Ecto neural progenitor cell (in vitro differentiated cells): Measurements from ENCODE around the gene CFAP61.
A peak's percentile ranks its signal among the peaks of the same experiment; 100 is the strongest.

Experiments used
- DNase-seq: peaks from one replicate; pipeline ENCODE4 v3.0.0-alpha.2; 2018; ENCODE audit warnings: low spot score

Gene CFAP61

DNA sequence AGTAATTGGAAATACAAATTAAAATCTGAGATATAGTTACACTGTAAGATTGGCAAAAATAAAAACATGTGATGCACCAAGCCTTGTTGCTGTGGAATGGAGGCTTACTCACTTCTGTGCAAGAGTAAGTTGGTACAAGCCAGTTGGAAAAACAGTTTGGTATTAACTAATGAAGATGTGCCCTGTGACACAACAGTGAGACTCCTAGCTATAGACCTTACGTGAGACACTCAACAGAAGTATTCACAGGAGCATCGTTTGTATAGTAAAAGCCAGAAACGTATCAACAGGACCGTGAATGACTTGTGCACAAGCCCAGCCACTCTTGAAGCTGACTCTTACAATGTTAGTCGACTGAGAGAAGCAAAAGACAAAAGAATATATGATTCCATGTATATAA lies 20.5 kb upstream of the CFAP61 start:
- no peak for DNase-seq

DNA sequence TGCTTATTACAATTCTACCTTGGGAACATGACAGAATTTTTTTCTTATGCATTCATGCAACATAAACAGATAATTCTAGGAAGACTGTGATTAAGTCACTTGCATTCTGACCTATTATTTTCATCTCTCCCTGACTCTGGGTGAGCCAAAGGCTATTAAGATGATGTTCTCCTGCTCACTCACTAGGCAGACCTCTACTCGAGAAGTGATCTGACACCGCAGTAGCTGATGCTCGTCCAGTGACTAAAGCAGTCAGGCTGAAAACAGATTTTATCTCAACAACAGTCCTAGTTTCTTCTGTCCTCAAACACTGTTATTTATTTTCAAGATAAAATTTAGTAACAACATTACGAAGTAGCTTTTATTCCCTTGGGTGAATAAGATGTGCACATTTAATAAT lies 17.8 kb upstream of the CFAP61 start:
- no peak for DNase-seq

DNA sequence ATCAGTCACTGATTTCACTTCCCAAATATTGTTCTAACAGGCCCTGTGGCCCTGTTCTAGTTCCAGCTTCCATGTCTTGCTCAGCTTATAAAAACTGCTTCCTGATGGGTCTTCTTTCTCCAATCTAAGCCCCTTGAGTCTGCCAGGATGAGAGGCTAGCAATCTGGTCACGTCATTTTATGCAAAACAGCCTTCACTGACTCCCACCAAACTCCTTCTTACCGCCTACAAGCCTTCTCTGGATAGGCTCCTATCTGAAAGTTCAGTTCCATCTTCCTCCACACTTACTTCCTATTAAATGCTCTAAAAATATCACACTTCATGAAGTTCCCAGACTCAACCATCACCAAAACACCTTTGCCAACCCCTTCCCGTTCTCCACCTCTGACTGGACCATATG lies 15.6 kb upstream of the CFAP61 start:
- DNase-seq, result no peak

DNA sequence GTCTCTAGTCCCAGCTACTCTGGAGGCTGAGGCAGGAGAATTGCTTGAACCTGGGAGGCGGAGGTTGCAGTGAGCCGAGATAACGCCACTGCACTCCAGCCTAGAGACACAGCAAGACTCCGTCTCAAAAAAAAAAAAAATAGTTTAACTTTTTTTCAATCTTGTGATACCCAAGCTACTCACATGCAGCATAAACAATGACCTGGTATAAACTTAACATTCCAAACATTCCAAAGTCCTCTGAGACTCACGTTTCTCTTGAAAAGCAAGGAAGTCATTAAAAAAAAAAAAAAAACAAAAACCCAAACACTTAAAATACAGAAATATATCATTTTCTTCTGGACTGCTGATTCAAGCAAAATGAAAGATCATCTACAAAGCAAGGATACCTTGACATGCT lies 14.4 kb upstream of the CFAP61 start:
- no peak for DNase-seq

DNA sequence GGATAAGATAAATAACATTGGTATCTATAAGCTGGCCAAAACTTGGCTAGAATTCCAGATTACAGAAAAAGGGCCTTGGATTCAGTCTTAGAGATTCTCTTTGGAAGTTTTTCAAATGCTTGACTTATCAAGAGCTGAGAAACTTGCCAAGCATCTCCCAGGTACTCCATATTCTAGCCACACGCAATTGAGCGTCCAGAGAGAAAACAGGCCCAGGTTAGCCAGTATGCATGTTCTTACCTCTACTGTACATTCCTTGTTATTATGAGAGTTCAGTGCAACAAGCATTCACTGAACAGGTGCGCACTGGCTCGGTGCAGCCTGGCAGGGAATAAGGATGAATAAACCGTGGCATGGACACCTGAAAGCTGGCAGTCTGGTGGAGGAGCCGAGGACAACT lies 13.7 kb upstream of the CFAP61 start:
- no peak for DNase-seq

DNA sequence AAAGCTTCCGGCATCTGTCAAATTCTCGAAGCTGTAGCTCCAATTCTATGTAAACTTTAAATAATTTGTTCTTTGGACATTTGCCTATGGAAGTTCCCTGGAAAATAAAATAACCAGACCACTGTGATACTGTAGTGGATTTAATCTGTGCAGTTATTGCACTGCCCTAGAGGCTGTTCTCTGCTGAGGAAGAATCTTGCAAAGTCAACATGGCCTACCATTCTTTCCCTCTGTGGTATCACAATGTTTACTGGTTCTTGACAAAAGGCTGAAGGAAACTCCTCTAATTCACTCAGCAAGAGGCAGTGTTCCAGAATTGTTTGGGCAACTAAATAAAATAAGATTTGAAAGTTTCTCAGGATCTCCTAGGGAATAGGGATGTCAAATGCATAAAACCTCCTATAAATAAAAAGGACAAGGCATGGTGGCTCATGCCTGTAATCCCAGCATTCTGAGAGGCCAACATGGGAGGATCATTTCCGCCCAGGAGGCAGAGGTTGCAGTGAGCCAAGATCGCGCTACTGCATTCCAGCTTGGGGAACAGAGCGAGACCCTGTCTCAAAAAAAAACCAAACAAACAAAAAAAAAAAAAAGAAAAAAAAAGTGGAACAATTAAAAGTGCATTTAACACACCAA lies 12.5 kb upstream of the CFAP61 start:
- DNase-seq, result no peak

DNA sequence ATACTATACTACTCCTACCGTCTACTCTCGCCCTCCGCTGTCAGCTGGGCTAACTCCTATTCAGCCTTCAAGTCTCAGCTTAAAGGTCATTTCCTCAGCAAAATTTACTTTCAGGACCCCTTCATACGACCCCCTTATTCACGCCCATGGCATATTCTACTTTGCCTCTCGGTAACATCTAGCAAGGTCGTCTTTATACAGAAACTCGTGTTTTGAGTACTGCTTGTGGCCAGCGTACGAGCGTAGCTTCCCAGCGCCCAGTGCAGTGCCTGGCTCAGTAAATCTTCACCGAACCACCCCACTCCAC lies 612 bp upstream of the CFAP61 start:
- DNase-seq, result no peak

DNA sequence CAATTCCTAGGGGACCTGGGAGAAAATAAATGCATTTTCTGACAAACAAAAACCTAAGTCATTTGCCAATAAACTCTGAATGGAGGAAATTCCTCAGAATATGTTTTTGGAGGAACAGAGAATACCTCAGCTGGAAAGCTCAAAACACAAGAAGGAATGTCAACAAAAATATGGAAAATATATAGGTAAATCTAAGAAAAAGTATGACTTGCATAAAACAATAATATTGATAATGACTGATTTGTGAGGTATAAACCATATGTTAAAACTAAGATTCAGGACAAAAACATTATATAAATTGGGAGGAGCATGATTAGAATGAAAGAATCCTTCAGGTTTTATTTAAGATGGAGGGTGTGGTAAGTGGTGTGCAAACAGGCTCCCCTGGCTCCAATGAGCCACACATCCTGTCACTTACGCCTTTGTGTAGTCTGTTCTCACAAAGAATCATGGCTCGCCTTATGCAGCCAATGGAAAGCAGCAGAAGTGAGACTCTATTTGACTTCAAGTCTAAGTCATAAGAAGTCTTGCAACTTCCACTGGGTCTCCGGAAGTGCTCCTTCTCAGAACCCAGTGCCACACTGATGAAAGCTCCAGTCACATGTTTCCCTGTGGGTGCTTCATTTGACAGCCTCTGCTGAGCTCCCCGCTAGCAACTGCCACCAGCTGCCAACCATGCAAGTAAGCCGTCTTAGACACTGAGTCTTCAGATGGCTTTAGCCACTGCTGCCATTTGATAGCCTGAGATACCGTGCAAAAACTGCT lies 8.1 kb downstream of the CFAP61 start:
- no peak for DNase-seq

DNA sequence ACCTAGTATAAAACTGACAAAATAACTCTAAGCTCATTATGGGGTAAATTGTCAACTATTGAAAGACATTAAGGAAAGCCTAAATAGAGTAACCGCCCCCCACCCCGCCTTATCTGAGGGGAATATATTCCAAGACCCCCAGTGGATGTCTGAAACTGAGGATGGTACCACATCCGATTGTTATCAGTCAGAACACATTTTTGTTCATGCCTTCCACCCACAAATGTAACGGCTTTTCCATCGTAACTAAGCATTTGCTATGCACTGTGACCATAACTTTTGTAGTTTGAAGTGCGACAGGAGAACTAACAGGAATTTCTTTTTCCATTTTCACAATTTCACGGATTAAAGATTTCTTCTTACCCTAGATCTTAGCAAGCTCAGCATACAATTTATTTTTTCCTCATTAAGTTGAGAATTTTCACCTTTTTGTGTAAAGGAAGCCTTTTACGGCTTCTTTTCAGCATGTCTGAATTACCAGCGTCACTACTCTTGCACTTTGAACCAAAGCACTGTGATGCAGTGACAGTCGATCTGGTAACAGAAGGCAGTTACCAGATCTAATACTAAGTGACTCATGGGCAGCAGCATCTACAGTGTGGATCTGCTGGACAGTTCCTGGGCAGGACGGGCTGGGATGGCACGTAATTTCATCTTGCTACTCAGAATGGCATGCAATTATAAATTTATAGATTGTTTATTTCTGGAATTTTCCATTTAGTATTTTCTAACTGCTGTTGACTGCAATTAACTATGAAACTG lies 11.8 kb downstream of the CFAP61 start:
- DNase-seq, result no peak

DNA sequence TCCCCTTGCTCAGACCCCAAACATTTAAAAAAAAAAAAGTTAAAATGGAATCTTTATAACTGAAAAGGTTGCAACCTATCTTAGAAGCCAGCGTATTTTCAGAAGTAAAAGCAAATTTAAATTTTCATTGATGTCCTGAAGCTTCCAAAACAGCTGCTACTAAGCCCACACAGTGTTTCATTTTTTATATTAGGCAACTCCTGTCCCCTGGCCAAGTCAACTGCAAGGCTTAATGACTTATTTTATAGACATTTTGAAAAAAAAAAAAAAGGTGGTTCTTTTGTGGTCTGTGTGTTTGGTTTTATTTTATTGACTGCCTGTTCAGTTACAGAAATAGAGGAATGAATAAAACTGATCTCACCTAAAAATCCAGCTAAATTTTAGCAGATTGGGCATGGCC lies 13.0 kb downstream of the CFAP61 start:
- no peak for DNase-seq

DNA sequence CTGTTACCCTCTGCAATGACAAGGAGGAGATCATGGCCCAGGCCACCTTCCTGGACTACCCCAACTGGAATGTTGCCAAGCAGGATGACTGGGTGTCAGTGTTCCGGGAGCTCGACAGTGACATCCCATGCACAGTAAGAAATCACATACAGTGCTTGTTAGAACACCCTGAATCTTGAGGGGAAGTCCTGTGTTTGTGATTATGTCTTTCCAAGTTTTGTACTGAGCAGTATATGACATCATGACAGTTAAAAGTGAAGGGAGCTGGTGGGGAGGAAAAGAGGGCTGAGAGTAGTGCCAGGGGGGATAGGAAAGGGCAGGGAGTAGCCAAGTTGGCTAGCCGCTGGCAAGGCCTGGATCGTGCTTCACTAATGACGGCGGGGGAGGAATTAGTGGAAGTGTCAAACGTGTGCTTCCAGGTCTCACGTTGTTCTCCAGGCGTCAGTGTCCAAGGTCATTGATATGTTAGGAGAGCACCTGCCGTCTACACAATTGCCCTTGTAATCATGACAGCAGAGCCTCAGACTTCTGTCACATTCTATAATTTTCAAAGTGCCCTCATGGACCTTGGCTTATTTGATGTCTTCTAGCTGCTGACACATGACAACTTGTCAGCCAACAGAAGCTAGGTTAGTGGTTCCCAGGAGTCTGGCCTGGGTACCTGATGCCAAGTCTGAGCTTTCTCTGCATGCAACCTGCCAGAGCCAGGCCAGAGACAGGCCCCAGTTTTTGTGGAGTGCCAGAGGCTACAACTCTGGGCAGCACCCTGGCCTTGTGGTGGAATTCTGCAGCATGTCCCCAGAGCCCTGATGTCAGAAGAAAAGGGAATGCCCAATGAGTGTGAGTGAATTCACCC lies 18.8 kb downstream of the CFAP61 start:
- no peak for DNase-seq

DNA sequence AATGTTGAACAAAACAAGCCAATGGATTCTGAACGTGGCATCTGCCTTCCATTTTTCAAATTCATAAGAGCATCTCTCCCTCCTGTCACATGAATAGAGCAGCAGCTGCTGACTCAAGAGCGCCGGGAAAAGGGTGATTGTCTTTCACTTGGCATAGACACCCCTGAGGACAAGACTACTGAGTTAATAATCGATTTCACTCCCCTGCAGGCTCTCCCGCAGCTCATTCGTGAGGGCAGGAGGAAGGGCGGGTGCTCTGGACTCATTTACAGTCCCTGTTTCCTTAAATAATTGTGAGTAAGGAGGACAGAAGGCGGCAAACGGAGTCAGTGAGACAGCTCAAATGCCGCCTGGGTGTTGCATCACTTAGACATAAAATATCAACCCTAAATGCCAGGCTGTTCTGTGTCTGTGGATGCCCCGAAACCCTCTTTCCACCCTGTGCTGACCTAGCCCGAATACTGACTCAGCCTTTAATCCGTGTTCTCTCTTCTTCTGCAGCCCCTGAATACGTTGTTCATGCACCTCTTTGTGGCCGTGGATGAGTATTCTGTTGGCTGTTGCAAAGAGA lies 21.6 kb downstream of the CFAP61 start:
- no peak for DNase-seq

DNA sequence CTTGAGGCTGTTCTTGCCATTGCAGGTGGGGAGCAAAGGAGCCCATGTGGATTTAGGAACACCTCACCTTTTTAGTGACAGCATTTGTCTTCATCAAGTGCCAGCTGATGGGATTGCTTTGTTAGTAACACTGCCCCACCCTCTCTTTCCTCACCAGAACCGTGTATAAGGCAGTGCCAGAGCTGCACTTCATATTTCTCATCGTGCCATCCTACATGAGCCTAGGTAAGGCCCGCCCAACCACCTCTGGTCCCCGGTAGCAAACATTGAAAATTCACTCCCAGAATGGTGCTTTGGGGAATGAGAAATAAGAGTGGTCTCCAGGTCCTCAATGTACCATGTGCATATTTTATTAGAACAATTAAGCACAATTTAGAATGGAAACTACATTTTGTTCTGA lies 22.7 kb downstream of the CFAP61 start:
- DNase-seq, result no peak

DNA sequence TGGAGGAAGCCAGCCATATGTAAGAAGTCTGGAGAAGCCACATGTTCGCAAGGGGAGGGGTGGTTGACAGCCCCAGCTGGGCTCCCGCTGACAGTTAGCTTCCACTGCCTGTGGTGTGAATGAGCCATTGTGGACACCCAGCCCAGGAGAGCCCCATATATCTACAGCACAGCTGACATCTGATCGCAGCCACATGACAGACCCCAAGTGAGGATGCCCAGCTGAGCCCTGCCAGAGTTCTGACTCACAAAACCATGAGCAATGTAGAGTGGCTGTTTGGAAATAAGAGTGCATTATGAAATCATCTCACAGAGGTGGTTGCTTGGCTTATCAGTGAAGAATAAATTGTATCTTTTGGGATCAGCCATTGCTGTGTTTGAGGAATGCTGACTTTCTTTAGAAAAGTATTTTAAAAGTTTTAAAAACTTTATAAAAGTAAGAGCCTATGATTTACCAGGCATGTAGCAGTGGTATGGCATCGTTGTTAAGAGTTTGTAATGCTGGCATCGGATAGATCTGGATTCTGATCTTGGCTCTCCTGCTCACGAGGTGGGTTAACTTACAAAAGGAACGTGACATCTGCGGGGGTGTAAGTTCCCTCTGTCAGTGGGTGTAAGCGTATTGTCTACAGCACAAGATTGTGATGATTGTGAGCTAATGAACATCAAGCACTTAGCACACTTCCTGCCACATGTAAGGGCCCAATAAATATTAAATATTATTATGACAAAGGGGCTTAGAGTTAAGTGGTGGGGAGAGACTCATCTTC lies 24.1 kb downstream of the CFAP61 start:
- DNase-seq, result no peak

DNA sequence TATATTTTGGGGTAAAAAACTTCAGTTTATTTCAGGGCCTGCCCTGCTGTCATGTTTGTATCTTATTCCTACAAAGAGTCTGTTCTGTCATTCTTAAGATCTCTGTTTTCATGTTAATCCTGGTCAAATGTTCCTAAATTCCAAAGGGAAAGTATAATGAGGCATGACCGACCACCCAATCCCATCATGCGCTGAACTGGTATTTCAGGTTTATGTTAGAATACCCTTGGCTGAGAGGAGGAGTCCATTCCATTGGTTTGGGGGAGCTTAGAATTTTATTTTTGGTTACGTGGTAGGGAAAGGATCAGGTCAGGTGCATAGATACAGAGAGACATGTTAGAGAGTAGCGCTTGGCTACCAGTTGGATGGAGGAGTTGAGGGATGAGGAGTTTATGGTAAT lies 25.7 kb downstream of the CFAP61 start:
- no peak for DNase-seq

DNA sequence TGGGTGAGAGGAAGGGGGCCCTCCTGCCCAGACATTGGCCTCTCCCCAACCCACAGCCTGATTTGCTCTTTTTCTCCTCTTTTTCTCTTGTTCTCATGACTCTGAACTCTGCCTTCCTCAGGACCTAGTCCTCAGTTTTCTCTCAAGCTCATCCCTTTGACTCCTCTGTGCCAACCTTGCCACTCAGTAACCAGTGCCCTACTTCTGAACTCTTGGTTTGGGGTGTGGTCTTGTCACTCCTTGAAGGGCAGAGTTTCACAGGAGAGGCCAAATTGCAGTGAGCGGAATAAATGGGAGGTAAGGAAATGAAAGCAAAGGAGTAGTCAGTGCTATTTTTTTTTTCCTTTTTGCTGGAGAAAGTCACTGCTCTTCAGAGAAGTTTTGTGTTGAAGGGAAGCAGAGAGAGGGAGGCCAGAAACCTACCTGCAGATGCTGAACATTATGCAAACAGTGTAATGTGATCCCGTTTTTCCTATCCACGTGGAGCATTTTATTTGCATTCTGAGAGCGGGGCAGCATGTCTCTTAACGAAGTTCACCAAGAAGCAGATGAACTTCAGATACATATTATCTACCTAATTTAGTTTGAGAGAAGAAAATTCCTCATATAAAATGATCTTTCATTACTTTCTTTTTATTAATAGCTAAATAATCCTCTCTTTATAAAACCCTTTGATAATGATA lies 26.9 kb downstream of the CFAP61 start:
- DNase-seq, result no peak

DNA sequence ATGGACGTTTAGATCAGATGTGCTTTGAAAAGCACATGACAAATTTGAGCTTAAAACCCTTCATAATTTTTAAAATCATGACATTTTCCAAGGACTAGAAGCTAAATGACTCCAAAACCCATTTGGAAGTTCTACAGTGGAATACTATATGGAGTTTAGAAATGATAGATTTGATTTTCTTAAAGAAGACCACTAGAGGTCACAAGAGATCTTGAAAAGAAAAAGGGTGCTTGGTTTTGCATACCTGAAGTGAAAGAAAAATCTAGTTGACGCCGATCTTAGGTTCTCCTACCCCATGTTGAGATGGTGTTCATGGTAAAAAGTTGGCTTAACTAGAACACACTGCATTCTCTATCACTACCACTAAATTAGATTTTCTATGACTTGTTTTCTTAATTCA lies 31.5 kb downstream of the CFAP61 start:
- peak; percentile 3 for DNase-seq

DNA sequence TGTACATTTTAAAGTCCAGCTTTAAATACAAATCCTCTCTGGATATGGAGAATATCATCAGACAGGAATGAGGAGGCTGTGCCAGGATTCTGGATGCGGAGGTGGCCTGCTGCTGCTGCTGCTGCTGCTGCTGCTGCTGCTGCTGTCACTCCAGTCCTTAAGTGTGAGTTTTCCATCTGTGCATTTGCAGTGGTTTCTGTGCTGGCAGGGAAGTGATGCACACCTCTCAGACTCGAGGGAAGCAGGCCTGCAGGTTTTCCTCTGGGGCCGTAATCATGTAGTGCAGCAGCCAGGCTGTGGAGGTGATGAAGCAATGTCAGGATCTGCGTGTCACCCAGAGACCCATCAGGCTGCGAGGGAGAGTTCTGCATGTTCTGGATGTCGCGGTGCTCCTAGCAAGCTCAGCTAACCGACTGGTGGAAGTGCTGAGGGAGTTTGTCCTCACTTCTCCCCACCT lies 32.0 kb downstream of the CFAP61 start:
- DNase-seq, result no peak

DNA sequence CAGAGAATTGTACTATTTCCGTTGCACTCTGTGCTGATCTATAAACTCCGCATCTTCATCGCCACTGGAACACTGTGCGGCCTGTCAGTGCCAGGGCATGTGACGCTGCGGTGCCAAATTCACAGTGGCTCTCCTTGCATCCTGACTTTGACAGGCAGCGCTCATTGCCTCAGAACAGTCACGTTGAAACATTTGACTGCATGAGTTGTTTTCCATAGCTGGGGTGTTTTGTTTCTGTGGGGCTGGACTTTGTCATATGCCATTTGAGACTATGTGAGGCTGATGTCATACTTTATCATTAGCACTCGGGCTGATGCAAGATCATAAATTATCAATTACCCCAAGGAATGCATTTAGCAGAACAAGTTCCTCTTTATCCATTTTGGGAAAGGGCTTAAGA lies 32.7 kb downstream of the CFAP61 start:
- DNase-seq, result no peak

DNA sequence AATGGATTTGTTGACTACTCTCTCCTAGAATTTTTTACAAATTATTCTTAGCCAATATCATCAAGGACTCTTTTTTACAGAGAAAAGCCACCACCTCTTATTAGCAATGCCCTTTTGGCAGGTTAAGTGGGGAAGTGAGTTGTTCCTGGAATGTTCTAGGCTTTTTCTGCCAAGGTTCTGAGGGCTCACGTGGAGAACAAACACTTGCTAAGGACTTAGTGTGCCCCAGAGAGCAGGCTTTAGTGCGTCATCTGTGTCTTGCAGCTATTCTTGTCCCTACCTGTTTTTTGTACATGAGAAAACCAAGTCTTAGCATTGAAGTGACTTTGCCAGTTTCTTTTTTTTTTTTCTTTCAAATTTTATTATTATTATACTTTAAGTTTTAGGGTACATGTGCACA lies 33.5 kb downstream of the CFAP61 start:
- no peak for DNase-seq

DNA sequence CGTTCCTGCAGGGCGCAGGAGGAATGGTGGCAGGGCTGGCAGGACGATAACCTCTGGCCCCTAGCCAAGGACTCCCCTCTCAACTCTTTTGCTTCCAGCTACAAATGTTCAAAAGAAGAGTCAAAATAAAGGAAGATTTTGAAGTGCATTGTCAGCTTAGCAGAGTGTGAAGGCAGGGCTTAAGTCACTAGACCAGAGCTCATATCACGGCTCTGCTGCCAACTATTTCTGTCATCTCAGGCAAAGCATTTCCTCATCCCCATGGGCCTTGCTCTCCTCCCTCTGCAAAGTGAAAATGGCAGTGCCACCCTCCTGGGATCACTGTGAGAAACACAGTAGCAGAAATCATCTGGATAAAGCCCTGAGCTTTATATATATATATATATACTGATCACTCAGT lies 36.7 kb downstream of the CFAP61 start:
- DNase-seq, result no peak
